HG02973 (cell line): ENCODE results near the gene KRT37.
"Not testable (repeated sequence)": the region's sequence is repeated elsewhere in the genome, so short reads cannot be mapped to it uniquely, and the experiment has no call there.

Experiments
- ATAC-seq: cut with Tn5 transposase; IDR thresholded peaks from one replicate; pipeline ENCODE4 v1.9.1; 2021; ENCODE audit warnings: moderate library complexity; ENCODE audit not compliant: unreplicated experiment

KRT37 gene

GRCh38 chr17:41407226-41407625 lies 17.2 kb downstream of the KRT37 start:
- ATAC-seq: no peak

DNA sequence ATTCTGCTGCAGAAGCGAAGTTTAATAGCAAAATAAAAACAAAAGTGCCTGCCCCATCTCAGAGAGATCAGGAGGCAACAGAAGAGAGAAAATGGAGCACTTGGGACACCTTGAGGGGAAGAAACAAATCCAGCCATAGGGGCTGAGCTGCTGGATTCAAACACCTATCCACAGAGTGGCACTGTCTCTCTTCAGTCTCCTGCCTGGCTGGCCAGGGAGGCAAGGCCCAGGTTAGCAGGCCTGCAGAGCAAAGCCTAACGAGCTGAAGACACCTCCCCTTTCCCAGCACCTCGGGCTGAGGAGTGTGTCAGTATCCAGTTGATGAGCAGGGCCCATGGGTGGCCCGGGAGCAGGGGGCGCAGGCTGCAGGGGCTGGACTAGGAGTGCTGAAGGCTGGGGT lies 18.2 kb downstream of the KRT37 start:
- no peak for ATAC-seq

DNA sequence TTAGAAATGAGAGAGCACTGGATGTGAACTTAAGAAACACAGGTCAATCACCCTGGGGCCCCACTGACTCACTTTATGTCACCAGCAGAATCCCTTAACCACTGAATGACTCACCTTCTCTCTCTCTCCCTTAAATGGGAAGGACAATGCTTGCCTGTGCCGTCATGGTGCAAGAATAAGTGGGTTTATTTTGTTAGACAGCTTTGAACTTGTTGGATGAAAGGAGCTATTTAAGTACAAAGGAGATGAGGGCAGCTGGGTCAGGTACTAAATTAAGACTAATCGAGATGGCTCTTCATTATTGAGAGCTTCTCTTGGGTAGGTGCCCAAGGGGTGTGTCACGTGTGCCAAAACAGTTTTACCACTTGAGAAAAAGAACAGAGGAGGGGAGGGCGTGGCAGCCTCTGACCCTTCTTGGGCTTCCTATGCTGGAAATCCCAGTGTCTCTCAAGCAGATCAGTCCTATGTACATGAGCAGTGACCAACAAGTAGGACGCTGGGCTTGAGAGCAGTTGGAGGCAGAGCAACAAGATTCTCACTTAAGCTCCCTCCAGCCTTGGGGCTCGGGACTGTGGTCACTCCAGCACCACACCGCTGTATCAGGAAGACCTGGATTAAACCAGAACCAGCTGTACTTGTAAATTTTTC lies 20.2 kb downstream of the KRT37 start:
- no peak for ATAC-seq

DNA sequence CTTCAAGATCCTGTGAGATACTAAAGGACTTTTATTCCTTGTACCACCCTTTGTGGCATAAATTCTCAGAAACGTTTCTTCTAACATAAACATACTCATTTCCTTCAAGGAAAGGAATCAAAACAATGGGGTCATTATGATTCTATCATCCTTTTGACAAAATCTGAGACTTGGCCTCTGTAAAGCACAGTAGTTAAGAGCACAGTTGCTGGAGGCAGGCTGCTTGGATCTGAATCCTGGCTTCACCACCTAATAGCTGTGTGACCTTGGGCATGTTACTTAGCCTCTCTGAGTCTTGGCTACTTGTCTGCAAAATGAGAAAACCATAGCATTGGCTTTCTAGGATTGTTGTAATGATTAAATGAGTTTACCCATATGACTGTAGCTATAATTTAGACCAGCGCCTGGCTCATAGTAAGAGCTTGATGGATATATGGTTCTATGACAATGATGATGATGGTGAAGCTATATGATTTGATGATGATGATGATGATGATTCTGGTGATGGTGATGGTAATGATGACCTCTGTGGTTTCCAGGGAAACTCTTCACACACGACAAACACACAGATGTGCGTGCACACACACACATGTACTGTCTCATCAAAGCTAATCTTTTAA lies 20.9 kb downstream of the KRT37 start:
- no peak for ATAC-seq

DNA sequence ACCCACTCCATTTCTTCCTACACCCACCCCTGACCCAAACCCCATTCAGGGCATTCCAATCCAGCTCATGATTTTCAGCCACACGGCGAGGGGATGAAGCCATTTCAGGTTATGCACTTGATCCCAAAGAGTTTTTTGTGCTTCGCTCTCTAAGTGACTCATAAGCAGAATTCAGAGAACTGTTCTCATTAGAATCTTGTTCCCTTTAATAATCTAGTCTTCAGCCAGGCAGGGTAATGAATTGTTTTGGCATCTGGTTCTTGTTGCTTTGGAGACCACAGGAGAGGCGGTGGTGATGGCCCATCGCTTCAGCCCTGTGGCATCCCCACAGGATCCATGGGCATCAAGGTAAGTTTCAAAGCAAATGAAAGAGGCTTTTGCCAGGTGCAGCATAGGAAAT lies 22.2 kb downstream of the KRT37 start:
- ATAC-seq: no peak

DNA sequence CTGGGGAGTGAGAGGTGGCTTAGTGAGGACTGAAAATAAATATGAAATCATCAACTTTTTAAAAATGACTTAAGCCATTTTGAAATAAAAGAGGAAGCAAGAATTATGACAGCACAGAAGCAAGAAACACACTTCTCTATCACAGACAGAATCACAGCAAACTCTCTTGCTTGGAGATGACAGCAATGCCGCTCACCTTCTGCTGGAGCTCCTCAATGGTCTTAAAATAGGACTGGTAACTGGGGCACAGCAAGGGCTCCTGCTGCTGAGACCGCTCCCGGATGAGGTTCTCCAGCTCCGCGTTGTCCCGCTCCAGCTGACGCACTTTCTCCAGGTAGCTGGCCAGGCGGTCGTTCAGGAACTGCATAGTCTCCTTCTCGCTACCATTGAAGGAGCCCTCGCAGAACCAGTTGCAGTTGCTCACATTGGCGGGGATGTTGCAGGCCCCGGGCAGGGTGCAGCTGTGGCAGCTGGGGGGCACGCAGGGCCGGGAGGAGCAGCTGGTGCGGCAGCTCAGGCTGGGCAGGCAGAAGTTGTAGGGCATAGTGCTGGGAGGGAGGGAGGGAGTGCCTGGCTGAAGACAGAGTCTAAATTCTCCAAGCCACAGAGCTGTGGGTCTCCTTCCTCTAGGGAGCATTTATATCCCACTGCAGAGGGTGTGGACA lies 27.3 kb downstream of the KRT37 start, which contains the start of gene KRT31:
TSS of gene KRT31 (minus strand) at position 613 of the 665 bp plus-strand sequence. CDS start at position 544, 69 bp downstream.
- no peak for ATAC-seq

DNA sequence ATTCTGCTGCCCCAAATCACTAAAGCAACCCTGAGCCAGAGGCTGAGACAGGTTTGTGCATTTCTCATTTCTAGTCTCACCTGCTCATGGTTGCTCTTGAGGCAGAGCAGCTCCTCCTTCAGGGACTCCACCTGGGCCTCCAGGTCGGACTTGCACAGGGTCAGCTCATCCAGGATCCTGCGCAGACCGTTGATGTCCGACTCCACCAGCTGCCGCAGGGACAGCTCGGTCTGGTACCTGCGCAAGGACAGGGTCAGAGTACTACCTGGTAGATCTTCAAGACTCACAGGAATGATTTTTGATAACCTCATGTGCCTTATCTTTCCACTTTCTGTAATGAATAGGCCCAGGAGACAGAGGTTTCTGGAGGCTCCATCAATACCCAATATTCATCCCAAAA lies 28.0 kb downstream of the KRT37 start:
- no peak for ATAC-seq

DNA sequence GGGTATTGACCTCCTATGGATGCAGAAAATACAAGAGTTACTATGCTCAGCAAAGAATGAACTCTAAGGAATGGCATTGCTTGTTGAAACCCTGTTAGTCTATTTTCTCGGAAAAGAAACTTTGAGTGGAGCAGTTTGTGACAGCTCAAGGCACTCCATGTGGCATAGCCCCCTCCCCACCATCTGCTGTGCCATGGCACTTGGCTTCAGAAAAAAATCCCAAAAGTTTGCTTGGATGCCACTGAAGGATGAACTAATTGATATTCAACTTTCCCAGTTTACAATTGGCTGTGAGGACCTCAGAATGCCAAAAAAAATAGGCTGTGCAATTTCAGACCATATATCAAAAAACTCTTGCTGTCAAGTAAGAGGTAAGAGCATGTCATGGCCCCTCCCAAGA lies 28.8 kb downstream of the KRT37 start:
- ATAC-seq: no peak

DNA sequence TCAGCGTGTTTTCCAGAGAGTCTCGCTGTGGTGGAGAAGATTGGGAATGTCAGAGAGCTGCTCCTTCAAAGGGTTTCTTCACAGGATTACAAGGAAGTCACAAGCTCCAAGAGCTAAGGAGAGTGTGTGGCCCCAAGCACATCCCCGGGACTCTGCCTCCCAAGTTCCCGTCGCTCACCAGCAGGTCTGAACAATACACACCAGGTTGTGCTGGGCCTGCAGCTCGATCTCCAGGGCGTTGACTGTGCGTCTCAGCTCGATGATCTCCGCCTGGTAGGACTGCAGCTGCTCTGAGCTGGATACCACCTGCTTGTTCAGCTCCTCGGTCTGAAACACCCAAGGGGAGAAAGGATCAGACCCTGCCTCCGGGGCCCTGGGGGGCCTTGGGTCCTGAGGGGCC lies 29.3 kb downstream of the KRT37 start:
- ATAC-seq: not testable (repeated sequence)

DNA sequence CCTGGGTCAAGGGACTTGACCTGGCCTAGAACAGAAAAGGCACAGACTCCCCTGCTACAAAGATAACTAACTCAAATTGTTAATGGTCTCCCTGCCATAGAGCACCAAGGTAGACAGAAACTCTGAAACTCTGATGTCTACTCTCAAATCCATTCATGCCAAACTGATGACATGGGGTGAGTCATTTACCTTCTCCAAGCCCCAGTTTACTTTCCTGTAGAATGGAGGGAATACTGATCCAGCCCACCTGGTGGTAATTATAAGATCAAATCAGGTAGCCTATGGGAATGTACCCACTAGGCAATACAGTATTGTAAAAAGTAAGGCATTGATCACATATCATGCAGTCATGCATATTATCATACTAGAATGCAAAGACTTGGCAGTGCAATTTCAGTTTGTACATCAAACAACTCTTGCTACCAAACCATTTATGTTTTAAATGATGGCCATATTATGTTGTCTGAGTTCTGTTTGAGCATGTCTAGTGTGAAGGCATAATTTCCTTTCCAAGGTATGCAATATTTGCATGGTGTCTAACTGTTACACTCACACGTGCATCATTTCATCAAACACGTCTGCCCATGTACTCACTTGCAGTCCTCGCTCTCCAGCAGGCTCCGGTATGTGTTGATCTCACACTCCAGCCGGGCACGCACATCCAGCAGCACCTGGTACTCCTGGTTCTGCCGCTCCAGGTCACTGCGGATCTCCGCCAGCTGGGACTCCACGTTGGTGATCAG lies 30.0 kb downstream of the KRT37 start:
- no peak for ATAC-seq

GRCh38 chr17:41393826-41394225 lies 30.6 kb downstream of the KRT37 start:
- no peak for ATAC-seq

GRCh38 chr17:41393294-41393693 lies 31.1 kb downstream of the KRT37 start:
- no peak for ATAC-seq

GRCh38 chr17:41392278-41392677 lies 32.1 kb downstream of the KRT37 start:
- no peak for ATAC-seq

GRCh38 chr17:41391535-41391934 lies 32.9 kb downstream of the KRT37 start:
- no peak for ATAC-seq

DNA sequence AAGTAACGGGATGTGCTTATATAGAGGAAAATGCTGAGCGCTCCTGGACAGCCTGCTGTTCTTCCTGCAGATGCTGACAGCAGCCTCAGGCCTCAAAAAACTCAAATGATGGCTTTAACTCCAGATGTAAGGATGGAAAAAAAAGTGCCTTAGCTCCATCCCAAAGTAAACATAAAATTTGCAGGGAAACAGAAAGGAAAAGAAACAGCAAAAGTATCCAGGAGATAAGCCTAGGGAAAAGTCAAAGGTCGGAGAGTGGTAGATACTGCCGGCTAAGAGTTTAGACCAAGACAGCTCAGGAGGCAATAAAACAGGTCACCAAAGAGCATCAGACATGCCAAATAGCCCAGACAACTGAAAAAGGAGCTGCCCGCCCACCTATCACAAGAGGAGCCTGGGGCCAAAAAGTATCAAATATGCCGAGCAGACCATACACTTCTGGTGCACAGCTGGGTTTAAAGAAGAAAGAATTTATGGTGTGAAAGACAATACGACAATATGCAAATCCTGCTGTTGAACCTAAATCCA lies 33.9 kb downstream of the KRT37 start:
- no peak for ATAC-seq

GRCh38 chr17:41387670-41388069 lies 36.7 kb downstream of the KRT37 start:
- ATAC-seq: no peak

- no peak for ATAC-seq
Observed at GRCh38 chr17:41386227-41386626, 38.2 kb downstream of the KRT37 start.

DNA sequence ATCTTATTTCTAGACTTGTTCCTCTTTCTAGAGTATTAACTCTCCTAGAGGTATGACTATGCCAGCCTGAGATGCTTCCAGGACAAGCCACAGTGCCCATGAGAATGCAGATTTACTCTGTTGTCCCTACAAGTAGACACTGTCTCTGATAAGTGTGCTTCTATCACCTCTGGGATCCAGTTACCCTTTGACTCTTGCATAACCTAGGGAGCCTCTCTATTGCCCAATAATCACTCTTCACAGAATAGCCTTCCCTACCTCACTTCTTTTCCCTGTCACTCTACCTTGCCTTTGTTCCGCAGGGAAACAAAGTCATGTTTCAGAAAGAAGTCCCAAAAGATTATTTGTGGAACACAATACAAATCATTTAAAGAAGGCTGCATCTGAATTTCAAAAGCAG lies 40.7 kb downstream of the KRT37 start:
- no peak for ATAC-seq

DNA sequence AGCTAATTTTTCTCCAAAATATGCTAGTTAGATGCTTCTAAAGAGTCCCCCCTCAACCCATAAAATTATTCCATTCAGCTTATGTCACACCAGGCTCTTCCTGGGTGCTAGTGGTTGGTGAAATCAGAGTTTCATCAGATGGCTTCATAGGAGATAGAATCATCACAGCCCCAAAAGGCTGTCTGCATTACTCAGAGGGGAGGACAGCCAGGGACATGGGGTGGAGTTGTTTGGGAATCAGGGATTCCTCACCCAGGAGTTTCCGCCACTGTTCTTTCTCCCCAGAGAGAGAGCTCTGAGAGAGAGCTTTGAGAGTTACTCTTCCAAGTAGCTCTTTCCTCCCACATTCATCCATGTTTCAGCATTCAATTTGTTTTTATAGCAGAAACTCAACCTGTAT lies 42.0 kb downstream of the KRT37 start:
- ATAC-seq: no peak

- ATAC-seq: not testable (repeated sequence)
Observed at GRCh38 chr17:41381943-41382342, 42.4 kb downstream of the KRT37 start, which contains the start of gene KRT34. Gene KRT34, minus strand, starts transcription at chr17:41382306. Its CDS starts 60 bp downstream, at chr17:41382246.

GRCh38 chr17:41380091-41380490 lies 44.3 kb downstream of the KRT37 start:
- not testable (repeated sequence) for ATAC-seq
